ENCODE data around the gene ASF1B. TPM values are rescaled to one million over a fixed set of nuclear protein-coding genes. Genes with fewer than 3 reads are reported as not detected.

The ASF1B gene
- total RNA-seq, 4 donors from 2014 or later, result 1.2 TPM; not detected in 3

DNA sequence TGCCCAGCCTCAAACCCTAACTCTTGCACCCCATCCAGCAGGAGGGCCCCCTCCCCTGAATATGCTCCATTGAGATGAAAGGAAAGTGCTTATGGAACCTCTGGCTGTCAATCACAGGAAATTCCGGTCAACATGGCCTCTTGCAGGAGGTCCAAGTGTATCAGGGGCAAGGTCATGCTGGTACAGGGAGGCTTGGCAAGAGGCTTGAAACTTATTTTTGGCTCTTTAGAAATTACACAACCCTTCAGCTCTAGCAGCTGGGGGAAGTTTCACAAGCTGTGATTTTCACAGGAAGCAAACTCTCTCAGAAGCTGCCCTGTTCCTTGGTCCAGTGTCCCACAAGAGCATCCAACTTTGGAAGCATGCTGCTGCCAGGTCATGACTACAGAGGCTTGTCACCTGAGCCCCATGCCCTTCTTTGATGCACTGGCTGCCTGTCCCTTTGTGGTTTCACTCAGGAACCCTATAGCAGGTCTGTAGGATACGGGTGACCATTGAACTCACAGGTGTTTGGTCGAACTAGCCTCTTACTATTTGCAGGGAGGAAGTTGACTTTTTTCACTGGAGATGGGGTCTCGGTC is 8.4 kb downstream of the ASF1B start:
- Histone ChIP-seq H3K36me3 (no peaks in the 10 kb centered on the region), H3K27ac (peak overlapping the region in 1 of 4 donors; percentile 24)
- ATAC-seq, result peak; percentile 61

DNA sequence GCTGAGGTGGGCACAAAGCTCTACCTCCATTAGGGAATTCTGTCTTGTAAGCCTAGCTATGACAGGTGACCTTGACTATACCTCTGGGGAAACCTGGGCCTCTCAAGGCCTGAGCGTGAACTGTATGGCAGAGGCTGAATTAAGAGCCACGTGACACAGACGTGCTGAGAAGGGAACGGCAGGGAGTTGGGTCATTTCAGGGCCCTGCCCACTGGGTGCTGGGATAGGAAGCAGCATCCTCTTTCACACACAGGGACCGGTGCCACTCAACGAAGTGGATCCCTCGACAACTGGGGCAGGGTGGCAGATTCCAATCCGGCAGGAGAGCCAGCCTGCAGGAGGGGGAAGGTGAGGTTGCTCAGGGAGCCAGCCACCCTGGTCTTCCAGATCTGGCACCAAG is 9.2 kb downstream of the ASF1B start:
- Histone ChIP-seq H3K36me3 (no peaks in the 10 kb centered on the region), H3K4me1 (no peaks in the 10 kb centered on the region), H3K27ac (no peak overlapping the region), H3K27me3 (no peaks in the 10 kb centered on the region), H3K9me3 (no peaks in the 10 kb centered on the region), H3K4me3 (no peak overlapping the region)
- no peak for ATAC-seq
- 96% methylated on average over 4 of the region's 8 CpGs; no CpG with 5 or more reads in 1 of the 2 donors for WGBS, 2 donors (ENCODE audit: low coverage in 1 of 2)
- TF ChIP-seq POLR2A (IDR thresholded peaks at IDR 0.05) (no peak), POLR2AphosphoS5 (IDR thresholded peaks at IDR 0.05) (no peak), EP300 (IDR thresholded peaks at IDR 0.05) (no peak)
- TF ChIP-seq, protein P1, sequence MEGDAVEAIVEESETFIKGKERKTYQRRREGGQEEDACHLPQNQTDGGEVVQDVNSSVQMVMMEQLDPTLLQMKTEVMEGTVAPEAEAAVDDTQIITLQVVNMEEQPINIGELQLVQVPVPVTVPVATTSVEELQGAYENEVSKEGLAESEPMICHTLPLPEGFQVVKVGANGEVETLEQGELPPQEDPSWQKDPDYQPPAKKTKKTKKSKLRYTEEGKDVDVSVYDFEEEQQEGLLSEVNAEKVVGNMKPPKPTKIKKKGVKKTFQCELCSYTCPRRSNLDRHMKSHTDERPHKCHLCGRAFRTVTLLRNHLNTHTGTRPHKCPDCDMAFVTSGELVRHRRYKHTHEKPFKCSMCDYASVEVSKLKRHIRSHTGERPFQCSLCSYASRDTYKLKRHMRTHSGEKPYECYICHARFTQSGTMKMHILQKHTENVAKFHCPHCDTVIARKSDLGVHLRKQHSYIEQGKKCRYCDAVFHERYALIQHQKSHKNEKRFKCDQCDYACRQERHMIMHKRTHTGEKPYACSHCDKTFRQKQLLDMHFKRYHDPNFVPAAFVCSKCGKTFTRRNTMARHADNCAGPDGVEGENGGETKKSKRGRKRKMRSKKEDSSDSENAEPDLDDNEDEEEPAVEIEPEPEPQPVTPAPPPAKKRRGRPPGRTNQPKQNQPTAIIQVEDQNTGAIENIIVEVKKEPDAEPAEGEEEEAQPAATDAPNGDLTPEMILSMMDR (IDR thresholded peaks at IDR 0.05), result no peak

More for the DNA sequence above, 8.4 kb downstream of the ASF1B start:
- no peaks in the 10 kb centered on the region for H3K4me1 ChIP-seq
- H3K4me3 ChIP-seq, result no peak overlapping the region
- H3K9me3 ChIP-seq, result no peaks in the 10 kb centered on the region
- no peak for TF ChIP-seq POLR2A (IDR thresholded peaks at IDR 0.05)
- TF ChIP-seq, protein P1 (IDR thresholded peaks at IDR 0.05), result no peak
- TF ChIP-seq EP300 (IDR thresholded peaks at IDR 0.05), result no peak
- no peak for TF ChIP-seq POLR2AphosphoS5 (IDR thresholded peaks at IDR 0.05)
- H3K27me3 ChIP-seq, result no peaks in the 10 kb centered on the region
- WGBS, 2 donors (ENCODE audit: low coverage in 1 of 2), result 67 to 100% methylated on average over 1 to 3 of the region's 4 CpGs

DNA sequence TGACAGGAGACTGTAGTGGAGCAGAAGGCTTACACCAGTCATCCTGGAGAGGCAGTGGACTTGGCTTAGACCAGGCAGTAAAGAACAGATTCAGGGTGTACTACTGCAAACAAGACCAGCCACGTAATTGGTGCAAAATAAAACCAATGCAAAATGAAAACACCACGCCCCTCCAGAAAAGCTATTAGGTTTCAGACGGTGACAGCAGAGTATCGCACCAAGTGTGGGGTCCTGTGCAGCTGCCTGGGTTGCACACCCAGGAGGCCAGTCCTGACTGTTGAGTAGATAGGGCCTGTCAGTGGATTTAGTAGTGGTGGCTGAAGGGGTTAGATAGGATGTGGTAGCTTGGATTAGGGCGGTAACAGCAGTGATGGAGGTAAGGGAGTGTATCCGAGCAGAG is 13.5 kb downstream of the ASF1B start:
- Histone ChIP-seq H3K9me3 (no peaks in the 10 kb centered on the region), H3K36me3 (no peaks in the 10 kb centered on the region), H3K27ac (no peak overlapping the region), H3K27me3 (no peaks in the 10 kb centered on the region), H3K4me1 (peaks cover 4 to 23% (median 11%) of the 10 kb centered on the region in 3 donors), H3K4me3 (no peak overlapping the region)
- TF ChIP-seq POLR2A (IDR thresholded peaks at IDR 0.05) (no peak), POLR2AphosphoS5 (IDR thresholded peaks at IDR 0.05) (no peak), EP300 (IDR thresholded peaks at IDR 0.05) (no peak)
- TF ChIP-seq, protein P1 (IDR thresholded peaks at IDR 0.05), result no peak
- WGBS, 2 donors (ENCODE audit: low coverage in 1 of 2), result 92 to 96% methylated on average over 6 of the region's 6 CpGs
- no peak for ATAC-seq

DNA sequence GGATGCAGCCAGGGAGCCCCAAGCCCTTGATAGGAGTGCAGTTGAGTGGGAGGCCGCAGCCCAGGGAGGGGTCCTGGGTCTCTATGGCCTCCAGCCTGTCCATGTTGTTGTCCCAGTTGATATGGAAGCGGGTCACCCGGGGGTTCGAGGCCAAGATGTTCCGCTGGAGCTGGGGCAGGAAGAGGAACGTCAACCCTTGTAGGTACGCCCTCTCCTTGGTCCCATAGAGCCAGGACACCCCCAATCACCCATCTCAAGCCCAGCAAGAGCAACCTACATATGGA is 15.9 kb downstream of the ASF1B start:
- TF ChIP-seq POLR2AphosphoS5 (IDR thresholded peaks at IDR 0.05), result no peak
- no peak for TF ChIP-seq EP300 (IDR thresholded peaks at IDR 0.05)
- TF ChIP-seq, protein P1 (IDR thresholded peaks at IDR 0.05), result no peak
- TF ChIP-seq POLR2A (IDR thresholded peaks at IDR 0.05), result no peak
- no peak for ATAC-seq
- Histone ChIP-seq H3K4me3 (no peak overlapping the region), H3K27me3 (no peaks in the 10 kb centered on the region), H3K9me3 (no peaks in the 10 kb centered on the region), H3K27ac (peak overlapping the region in 3 of 4 donors; percentile 98 to 100 (median 99)), H3K4me1 (peaks cover 7 to 38% (median 24%) of the 10 kb centered on the region in 3 donors), H3K36me3 (no peaks in the 10 kb centered on the region)
- WGBS, 2 donors (ENCODE audit: low coverage in 1 of 2), result 75 to 100% methylated on average over 1 to 2 of the region's 7 CpGs

Measured in gastroesophageal sphincter (tissue), 4 donors.